COLO668 (cell line): Measurements from ENCODE around the gene BMF.
A peak's percentile ranks its signal among the peaks of the same experiment; 100 is the strongest.

Experiments
- DNase-seq: peaks from one replicate; lab custom pipeline; 2025; ENCODE audit not compliant: unreplicated experiment; lab: John Stamatoyannopoulos, UW

BMF gene

GRCh38 chr15:40104296-40104864 lies 4.3 kb downstream of the BMF start:
- no peak for DNase-seq

- DNase-seq, result no peak
These were observed 4.8 kb downstream of the BMF start for GRCh38 chr15:40103864-40104271.

- DNase-seq, result peak; percentile 97
These were observed 5.5 kb downstream of the BMF start for GRCh38 chr15:40102897-40103858.

- DNase-seq, result peak; percentile 33
These were observed 7.5 kb downstream of the BMF start for GRCh38 chr15:40100947-40101905.

- peak; percentile 37 for DNase-seq
These were observed 8.3 kb downstream of the BMF start for GRCh38 chr15:40100123-40100946.

GRCh38 chr15:40098489-40099261 lies 10.0 kb downstream of the BMF start:
- DNase-seq, result peak; percentile 95

GRCh38 chr15:40097968-40098476 lies 10.7 kb downstream of the BMF start:
- DNase-seq, result peak; percentile 29

GRCh38 chr15:40097096-40097967 lies 11.3 kb downstream of the BMF start:
- no peak for DNase-seq

GRCh38 chr15:40096094-40096891 lies 12.4 kb downstream of the BMF start:
- DNase-seq, result no peak

- DNase-seq, result no peak
These were observed 13.1 kb downstream of the BMF start for GRCh38 chr15:40095371-40096093.

GRCh38 chr15:40094156-40094555 lies 14.5 kb downstream of the BMF start:
- no peak for DNase-seq

GRCh38 chr15:40092979-40093869 lies 15.5 kb downstream of the BMF start:
- peak; percentile 80 for DNase-seq

- DNase-seq, result peak; percentile 84
These were observed 16.3 kb downstream of the BMF start for GRCh38 chr15:40092256-40092978.

GRCh38 chr15:40091861-40092255 lies 16.8 kb downstream of the BMF start:
- DNase-seq, result no peak

- DNase-seq, result no peak
These were observed 17.8 kb downstream of the BMF start for GRCh38 chr15:40090774-40091455.
